ENCODE data around the gene VCL.

- TF ChIP-seq, protein P1, sequence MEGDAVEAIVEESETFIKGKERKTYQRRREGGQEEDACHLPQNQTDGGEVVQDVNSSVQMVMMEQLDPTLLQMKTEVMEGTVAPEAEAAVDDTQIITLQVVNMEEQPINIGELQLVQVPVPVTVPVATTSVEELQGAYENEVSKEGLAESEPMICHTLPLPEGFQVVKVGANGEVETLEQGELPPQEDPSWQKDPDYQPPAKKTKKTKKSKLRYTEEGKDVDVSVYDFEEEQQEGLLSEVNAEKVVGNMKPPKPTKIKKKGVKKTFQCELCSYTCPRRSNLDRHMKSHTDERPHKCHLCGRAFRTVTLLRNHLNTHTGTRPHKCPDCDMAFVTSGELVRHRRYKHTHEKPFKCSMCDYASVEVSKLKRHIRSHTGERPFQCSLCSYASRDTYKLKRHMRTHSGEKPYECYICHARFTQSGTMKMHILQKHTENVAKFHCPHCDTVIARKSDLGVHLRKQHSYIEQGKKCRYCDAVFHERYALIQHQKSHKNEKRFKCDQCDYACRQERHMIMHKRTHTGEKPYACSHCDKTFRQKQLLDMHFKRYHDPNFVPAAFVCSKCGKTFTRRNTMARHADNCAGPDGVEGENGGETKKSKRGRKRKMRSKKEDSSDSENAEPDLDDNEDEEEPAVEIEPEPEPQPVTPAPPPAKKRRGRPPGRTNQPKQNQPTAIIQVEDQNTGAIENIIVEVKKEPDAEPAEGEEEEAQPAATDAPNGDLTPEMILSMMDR (IDR thresholded peaks at IDR 0.05) = no peak
- TF ChIP-seq POLR2AphosphoS5 (IDR thresholded peaks at IDR 0.05; ENCODE audit: insufficient read depth in 1 of 2, low read depth in 1 of 2) = no peak
- TF ChIP-seq POLR2A (IDR thresholded peaks at IDR 0.05) = no peak
Measured at GRCh38 chr10:73974309-73974946, 23.5 kb upstream of the VCL start.

Measured in vagina (tissue), 2 donors.